Body of pancreas (tissue), 4 donors: ENCODE measurements around the gene TTC4.

ENCODE experiments used
- CTCF ChIP-seq, 7 experiments: fragments of 450-650 bp in 4 of 7; fragments of 200-600 bp in 3 of 7; sonication (generic) in 3 of 7; IDR thresholded peaks; one replicate each; pipeline ENCODE4 v1.5.1; 2016 to 2019; ENCODE audit warnings: antibody characterized with exemption in 7 of 7
- POLR2A ChIP-seq, 3 donors: fragments of 450-650 bp; IDR thresholded peaks; one replicate each; pipeline ENCODE4 v1.6.1; 2016; ENCODE audit warnings: antibody characterized with exemption in 3 of 3, mild to moderate bottlenecking in 2 of 3

GRCh38 chr1:54705153-54705552 is 10.5 kb upstream of the TTC4 start:
- TF ChIP-seq CTCF (IDR thresholded peaks at IDR 0.05) = no peak
- TF ChIP-seq POLR2A (IDR thresholded peaks at IDR 0.05) = no peak
